PFSK-1 (cell line): ENCODE results near the gene SIAE.

Experiments used
- FOXP2 ChIP-seq: optimal IDR thresholded peaks from 2 replicates; pipeline ENCODE3; 2011; ENCODE audit warnings: borderline replicate concordance, control low read depth, inconsistent platforms; ENCODE audit not compliant: insufficient read depth; ENCODE audit errors: extremely low read length, extremely low read depth
- POLR2AphosphoS5 ChIP-seq: IDR thresholded peaks from 2 replicates; pipeline ENCODE4 v1.6.1; 2012; ENCODE audit warnings: low read depth, mild to moderate bottlenecking, control low read depth, low read length, moderate library complexity
- SIN3A ChIP-seq: IDR thresholded peaks from 2 replicates; pipeline ENCODE4 v1.6.1; 2012; ENCODE audit warnings: mild to moderate bottlenecking, low read length, moderate library complexity, borderline replicate concordance; ENCODE audit not compliant: insufficient read depth
- TAF1 ChIP-seq: IDR thresholded peaks from 2 replicates; pipeline ENCODE4 v1.6.1; 2012; ENCODE audit warnings: low read length, control low read depth, borderline replicate concordance; ENCODE audit not compliant: insufficient read depth
- TF ChIP-seq, protein P1 (sequence below), 2 experiments: IDR thresholded peaks; 2 replicates each; pipeline versions ENCODE4 v1.6.1 to v1.8.0; 2011 to 2012; ENCODE audit warnings: low read depth in 2 of 2, low read length in 2 of 2, control low read depth in 1 of 2, inconsistent platforms in 1 of 2, mild to moderate bottlenecking in 1 of 2, moderate library complexity in 1 of 2; ENCODE audit not compliant: insufficient read depth in 1 of 2

DNA sequence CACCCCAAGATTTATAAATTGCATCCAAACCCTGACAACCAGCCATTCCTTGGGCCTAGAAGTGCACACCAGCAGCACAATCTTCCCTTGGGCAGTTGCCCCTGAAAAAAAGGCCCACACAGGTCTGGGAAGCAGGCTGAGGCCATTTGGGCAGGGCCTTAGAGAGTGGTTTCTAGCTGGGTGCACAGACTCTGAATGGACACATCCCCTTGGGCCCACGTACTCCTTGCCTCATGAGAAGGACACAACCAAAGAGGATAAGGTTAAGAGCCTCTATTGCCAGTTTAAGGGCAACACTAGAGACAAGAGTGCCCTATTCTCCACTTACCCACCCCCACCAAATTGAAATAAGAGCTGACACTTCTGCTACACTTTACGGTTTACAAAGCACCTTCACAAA, 63.2 kb downstream of the SIAE start:
- TF ChIP-seq, protein P1, sequence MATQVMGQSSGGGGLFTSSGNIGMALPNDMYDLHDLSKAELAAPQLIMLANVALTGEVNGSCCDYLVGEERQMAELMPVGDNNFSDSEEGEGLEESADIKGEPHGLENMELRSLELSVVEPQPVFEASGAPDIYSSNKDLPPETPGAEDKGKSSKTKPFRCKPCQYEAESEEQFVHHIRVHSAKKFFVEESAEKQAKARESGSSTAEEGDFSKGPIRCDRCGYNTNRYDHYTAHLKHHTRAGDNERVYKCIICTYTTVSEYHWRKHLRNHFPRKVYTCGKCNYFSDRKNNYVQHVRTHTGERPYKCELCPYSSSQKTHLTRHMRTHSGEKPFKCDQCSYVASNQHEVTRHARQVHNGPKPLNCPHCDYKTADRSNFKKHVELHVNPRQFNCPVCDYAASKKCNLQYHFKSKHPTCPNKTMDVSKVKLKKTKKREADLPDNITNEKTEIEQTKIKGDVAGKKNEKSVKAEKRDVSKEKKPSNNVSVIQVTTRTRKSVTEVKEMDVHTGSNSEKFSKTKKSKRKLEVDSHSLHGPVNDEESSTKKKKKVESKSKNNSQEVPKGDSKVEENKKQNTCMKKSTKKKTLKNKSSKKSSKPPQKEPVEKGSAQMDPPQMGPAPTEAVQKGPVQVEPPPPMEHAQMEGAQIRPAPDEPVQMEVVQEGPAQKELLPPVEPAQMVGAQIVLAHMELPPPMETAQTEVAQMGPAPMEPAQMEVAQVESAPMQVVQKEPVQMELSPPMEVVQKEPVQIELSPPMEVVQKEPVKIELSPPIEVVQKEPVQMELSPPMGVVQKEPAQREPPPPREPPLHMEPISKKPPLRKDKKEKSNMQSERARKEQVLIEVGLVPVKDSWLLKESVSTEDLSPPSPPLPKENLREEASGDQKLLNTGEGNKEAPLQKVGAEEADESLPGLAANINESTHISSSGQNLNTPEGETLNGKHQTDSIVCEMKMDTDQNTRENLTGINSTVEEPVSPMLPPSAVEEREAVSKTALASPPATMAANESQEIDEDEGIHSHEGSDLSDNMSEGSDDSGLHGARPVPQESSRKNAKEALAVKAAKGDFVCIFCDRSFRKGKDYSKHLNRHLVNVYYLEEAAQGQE (IDR thresholded peaks at IDR 0.05; ENCODE audit: insufficient read depth in 1 of 2, low read depth in 2 of 2, low read length in 2 of 2) = no peak
- TF ChIP-seq POLR2AphosphoS5 (no peak), TAF1 (no peak), SIN3A (no peak), FOXP2 (no peak)
